Suprapubic skin (tissue), 4 donors: ENCODE measurements around the gene TPSAB1.
"Not testable (repeated sequence)": the region's sequence is repeated elsewhere in the genome, so short reads cannot be mapped to it uniquely, and the experiment has no call there.

Source experiments
- CTCF ChIP-seq, 2 donors: fragments of 200-600 bp in 1 of 2; fragments of 450-650 bp in 1 of 2; sonication (generic) in 1 of 2; IDR thresholded peaks; one replicate each; pipeline ENCODE4 v1.5.1; 2016 to 2019; ENCODE audit warnings: antibody characterized with exemption in 2 of 2, mild to moderate bottlenecking in 1 of 2, moderate library complexity in 1 of 2
- POLR2A ChIP-seq, 2 donors: fragments of 450-650 bp; IDR thresholded peaks; one replicate each; pipeline ENCODE4 v1.6.1; 2017; ENCODE audit warnings: antibody characterized with exemption in 2 of 2, mild to moderate bottlenecking in 2 of 2, moderate library complexity in 2 of 2
- POLR2AphosphoS5 ChIP-seq, 3 donors: sonication (generic); formaldehyde crosslinking; IDR thresholded peaks; one replicate each; pipeline ENCODE4 v1.6.1; 2017; ENCODE audit warnings: antibody characterized with exemption in 3 of 3

GRCh38 chr16:1190789-1191188, 49.7 kb upstream of the TPSAB1 start:
- TF ChIP-seq POLR2A, CTCF, POLR2AphosphoS5 (IDR thresholded peaks at IDR 0.05): not testable (repeated sequence)
